Thyroid gland (tissue), 4 donors: Measurements from ENCODE around the gene CSNK2A1. TPM values are rescaled to one million over a fixed set of nuclear protein-coding genes. Genes with fewer than 3 reads are reported as not detected.

Experiments used
- DNase-seq, 2 donors: peaks; one replicate each; pipeline ENCODE4 v3.0.0-alpha.2; 2019
- H3K27ac ChIP-seq, 3 donors: fragments of 200-600 bp; sonication (generic); 1 replicate in 2 of 3; 2 replicates in 1 of 3; pipeline ENCODE4 v1.5.1; 2016 to 2019; ENCODE audit warnings: mild to moderate bottlenecking in 1 of 3, moderate library complexity in 1 of 3
- H3K27me3 ChIP-seq: fragments of 200-600 bp; sonication (generic); one replicate; pipeline ENCODE4 v1.5.1; 2019
- H3K36me3 ChIP-seq, 2 donors: fragments of 200-600 bp; sonication (generic); one replicate each; pipeline ENCODE4 v1.5.1; 2016 to 2019
- H3K4me1 ChIP-seq, 2 donors: fragments of 200-600 bp; sonication (generic); one replicate each; pipeline ENCODE4 v1.5.1; 2017 to 2019
- H3K4me3 ChIP-seq, 3 donors: fragments of 200-600 bp; sonication (generic); replicated peaks in 1 of 3; 1 replicate in 2 of 3; 2 replicates in 1 of 3; pipeline ENCODE4 v1.5.1; 2016; ENCODE audit warnings: mild to moderate bottlenecking in 1 of 3
- H3K9me3 ChIP-seq: fragments of 200-600 bp; sonication (generic); one replicate; pipeline ENCODE4 v1.5.1; 2017
- POLR2A ChIP-seq, 2 donors: fragments of 450-650 bp; IDR thresholded peaks; one replicate each; pipeline ENCODE4 v1.6.1; 2017; ENCODE audit warnings: antibody characterized with exemption in 2 of 2, mild to moderate bottlenecking in 2 of 2, moderate library complexity in 1 of 2
- WGBS, 2 donors: methylation state at CpG; one replicate each; pipeline ENCODE4 v1.1.5; 2017; 5-methylcytosine and 5-hydroxymethylcytosine counted together
- intact Hi-C: fragments of 100-400 bp; cut with DNase I; formaldehyde crosslinking; loops from one replicate; pipeline ENCODE4 v1.15.1; 2023
- total RNA-seq, 4 donors: library from RNA; depleted of rRNA; stranded (reverse); fragments of >200 nt; gene quantifications; one replicate each; pipeline ENCODE4 v1.2.3, GENCODE V29; 2016
- TF ChIP-seq, protein P1 (sequence below), 6 experiments: fragments of 200-600 bp in 3 of 6; fragments of 450-650 bp in 3 of 6; sonication (generic) in 3 of 6; IDR thresholded peaks; one replicate each; pipeline ENCODE4 v1.5.1; 2016 to 2019; ENCODE audit warnings: antibody characterized with exemption in 6 of 6, mild to moderate bottlenecking in 2 of 6, inconsistent platforms in 1 of 6, moderate library complexity in 1 of 6

CSNK2A1 gene
- total RNA-seq, 4 donors from 2014 or later: 88.0 to 153 (median 105) TPM

- Histone ChIP-seq H3K9me3 (no peaks in the 10 kb centered on the region), H3K27me3 (no peaks in the 10 kb centered on the region), H3K4me3 (no peak overlapping the region), H3K27ac (no peak overlapping the region), H3K4me1 (no peaks in the 10 kb centered on the region), H3K36me3 (peaks cover 20 to 31% of the 10 kb centered on the region in 2 donors)
- no peak for DNase-seq
- intact Hi-C loops: loop anchor here (10.0 kb wide), 1 partner anchor 77 kb away; no protein-coding TSS in a partner anchor
- 94 to 96% methylated on average over 9 to 13 of the region's 13 CpGs for WGBS, 2 donors
- no peak for TF ChIP-seq POLR2A (IDR thresholded peaks at IDR 0.05)
- TF ChIP-seq, protein P1, sequence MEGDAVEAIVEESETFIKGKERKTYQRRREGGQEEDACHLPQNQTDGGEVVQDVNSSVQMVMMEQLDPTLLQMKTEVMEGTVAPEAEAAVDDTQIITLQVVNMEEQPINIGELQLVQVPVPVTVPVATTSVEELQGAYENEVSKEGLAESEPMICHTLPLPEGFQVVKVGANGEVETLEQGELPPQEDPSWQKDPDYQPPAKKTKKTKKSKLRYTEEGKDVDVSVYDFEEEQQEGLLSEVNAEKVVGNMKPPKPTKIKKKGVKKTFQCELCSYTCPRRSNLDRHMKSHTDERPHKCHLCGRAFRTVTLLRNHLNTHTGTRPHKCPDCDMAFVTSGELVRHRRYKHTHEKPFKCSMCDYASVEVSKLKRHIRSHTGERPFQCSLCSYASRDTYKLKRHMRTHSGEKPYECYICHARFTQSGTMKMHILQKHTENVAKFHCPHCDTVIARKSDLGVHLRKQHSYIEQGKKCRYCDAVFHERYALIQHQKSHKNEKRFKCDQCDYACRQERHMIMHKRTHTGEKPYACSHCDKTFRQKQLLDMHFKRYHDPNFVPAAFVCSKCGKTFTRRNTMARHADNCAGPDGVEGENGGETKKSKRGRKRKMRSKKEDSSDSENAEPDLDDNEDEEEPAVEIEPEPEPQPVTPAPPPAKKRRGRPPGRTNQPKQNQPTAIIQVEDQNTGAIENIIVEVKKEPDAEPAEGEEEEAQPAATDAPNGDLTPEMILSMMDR (IDR thresholded peaks at IDR 0.05): no peak
These were observed 111.4 kb downstream of the CSNK2A1 start for GRCh38 chr20:432208-432607.

- intact Hi-C loops: loop anchor here (10.0 kb wide), 1 partner anchor 76 kb away; no protein-coding TSS in a partner anchor
- WGBS, 2 donors: 43 to 58% methylated on average over 15 to 17 of the region's 17 CpGs
- no peak overlapping the region for H3K27ac ChIP-seq
- H3K4me3 ChIP-seq: no peak overlapping the region
- H3K27me3 ChIP-seq: no peaks in the 10 kb centered on the region
- peaks cover 12 to 22% of the 10 kb centered on the region in 2 donors for H3K36me3 ChIP-seq
- peak; percentile 89 to 90 for DNase-seq
- no peaks in the 10 kb centered on the region for H3K4me1 ChIP-seq
- H3K9me3 ChIP-seq: no peaks in the 10 kb centered on the region
- TF ChIP-seq POLR2A (IDR thresholded peaks at IDR 0.05): no peak
- TF ChIP-seq, protein P1 (IDR thresholded peaks at IDR 0.05): peak; percentile 24 to 93 (median 74)
These were observed 112.3 kb downstream of the CSNK2A1 start for GRCh38 chr20:431012-431904.

GRCh38 chr20:430091-430999 lies 113.2 kb downstream of the CSNK2A1 start:
- H3K9me3 ChIP-seq: no peaks in the 10 kb centered on the region
- intact Hi-C loops: loop anchor here (10.0 kb wide), 1 partner anchor 76 kb away; no protein-coding TSS in a partner anchor
- no peak for TF ChIP-seq POLR2A (IDR thresholded peaks at IDR 0.05)
- TF ChIP-seq, protein P1 (IDR thresholded peaks at IDR 0.05): no peak
- H3K4me1 ChIP-seq: no peaks in the 10 kb centered on the region
- H3K27me3 ChIP-seq: no peaks in the 10 kb centered on the region
- H3K4me3 ChIP-seq: no peak overlapping the region
- WGBS, 2 donors: 82 to 85% methylated on average over 20 to 21 of the region's 21 CpGs
- no peak for DNase-seq
- peaks cover 3 to 14% of the 10 kb centered on the region in 2 donors for H3K36me3 ChIP-seq
- H3K27ac ChIP-seq: no peak overlapping the region

DNA sequence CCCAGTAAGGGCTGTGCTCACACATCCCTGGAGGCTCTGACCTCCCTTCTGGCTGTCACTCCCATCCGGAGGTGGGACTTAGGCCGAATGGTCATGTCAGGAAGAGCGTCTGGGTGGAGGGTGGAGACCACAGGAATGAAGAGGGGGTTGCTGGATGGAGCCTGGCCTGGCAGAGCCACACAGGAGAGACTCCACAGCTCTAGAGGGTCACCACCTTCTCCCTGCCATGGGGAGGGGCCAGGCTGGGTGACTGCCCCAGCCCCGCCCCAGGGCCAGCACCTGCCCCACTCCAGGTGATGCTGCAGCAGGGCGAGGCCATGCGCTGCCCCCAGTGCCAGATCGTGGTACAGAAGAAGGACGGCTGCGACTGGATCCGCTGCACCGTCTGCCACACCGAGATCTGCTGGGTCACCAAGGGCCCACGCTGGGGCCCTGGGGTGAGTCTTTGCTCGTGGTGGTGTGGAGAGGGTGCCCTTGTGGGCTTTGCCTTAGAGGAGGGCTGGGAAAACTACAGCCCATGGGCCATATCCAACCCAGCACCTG lies 114.9 kb downstream of the CSNK2A1 start:
- 95 to 97% methylated on average over 4 to 11 of the region's 14 CpGs for WGBS, 2 donors
- Histone ChIP-seq H3K4me3 (no peak overlapping the region), H3K36me3 (peaks cover 3 to 9% of the 10 kb centered on the region in 2 donors), H3K27ac (no peak overlapping the region), H3K27me3 (no peaks in the 10 kb centered on the region), H3K9me3 (no peaks in the 10 kb centered on the region), H3K4me1 (no peaks in the 10 kb centered on the region)
- intact Hi-C loops: no loop called here
- TF ChIP-seq POLR2A (IDR thresholded peaks at IDR 0.05): no peak
- TF ChIP-seq, protein P1 (IDR thresholded peaks at IDR 0.05): no peak
- DNase-seq: no peak
